ENCODE data around the gene AGK.

DNA sequence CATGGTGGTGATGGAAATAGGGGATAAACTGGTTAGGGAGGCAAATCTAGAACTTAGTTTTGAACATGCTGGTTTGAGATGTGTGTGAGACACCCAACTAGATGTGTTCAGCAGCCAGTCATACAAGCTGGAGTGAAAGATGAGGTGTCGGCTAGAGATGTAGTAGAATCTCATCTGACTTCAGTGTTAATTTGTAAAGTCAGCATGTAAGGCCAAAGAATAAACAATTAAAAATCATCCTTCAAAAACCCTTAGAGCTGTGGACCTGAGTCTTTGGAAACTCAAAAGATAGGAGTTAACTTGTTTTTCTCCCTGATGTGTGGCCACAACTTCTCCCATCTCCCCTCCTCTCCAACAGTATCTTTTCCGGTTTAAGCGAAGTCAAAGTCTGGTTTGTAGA, 22.8 kb upstream of the AGK start:
- TF ChIP-seq NR2C2 (CRISPR knock-in tag; IDR thresholded peaks at IDR 0.05) (no peak), ZNF121 (CRISPR knock-in tag; IDR thresholded peaks at IDR 0.05) (no peak), NFYB (CRISPR knock-in tag; conservative IDR thresholded peaks at IDR 0.05; ENCODE audit: low read depth) (no peak), SOX15 (CRISPR knock-in tag; IDR thresholded peaks at IDR 0.05) (no peak), TCF7 (CRISPR knock-in tag; IDR thresholded peaks at IDR 0.05; ENCODE audit: low read depth) (no peak), IRF2 (CRISPR knock-in tag; IDR thresholded peaks at IDR 0.05; ENCODE audit: borderline replicate concordance, low read depth) (no peak), TP53 (CRISPR knock-in tag; IDR thresholded peaks at IDR 0.05) (no peak), FOXK1 (CRISPR knock-in tag; IDR thresholded peaks at IDR 0.05) (no peak)
- TF ChIP-seq, protein P1, sequence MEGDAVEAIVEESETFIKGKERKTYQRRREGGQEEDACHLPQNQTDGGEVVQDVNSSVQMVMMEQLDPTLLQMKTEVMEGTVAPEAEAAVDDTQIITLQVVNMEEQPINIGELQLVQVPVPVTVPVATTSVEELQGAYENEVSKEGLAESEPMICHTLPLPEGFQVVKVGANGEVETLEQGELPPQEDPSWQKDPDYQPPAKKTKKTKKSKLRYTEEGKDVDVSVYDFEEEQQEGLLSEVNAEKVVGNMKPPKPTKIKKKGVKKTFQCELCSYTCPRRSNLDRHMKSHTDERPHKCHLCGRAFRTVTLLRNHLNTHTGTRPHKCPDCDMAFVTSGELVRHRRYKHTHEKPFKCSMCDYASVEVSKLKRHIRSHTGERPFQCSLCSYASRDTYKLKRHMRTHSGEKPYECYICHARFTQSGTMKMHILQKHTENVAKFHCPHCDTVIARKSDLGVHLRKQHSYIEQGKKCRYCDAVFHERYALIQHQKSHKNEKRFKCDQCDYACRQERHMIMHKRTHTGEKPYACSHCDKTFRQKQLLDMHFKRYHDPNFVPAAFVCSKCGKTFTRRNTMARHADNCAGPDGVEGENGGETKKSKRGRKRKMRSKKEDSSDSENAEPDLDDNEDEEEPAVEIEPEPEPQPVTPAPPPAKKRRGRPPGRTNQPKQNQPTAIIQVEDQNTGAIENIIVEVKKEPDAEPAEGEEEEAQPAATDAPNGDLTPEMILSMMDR (IDR thresholded peaks at IDR 0.05), result no peak
- TF ChIP-seq, protein P2, sequence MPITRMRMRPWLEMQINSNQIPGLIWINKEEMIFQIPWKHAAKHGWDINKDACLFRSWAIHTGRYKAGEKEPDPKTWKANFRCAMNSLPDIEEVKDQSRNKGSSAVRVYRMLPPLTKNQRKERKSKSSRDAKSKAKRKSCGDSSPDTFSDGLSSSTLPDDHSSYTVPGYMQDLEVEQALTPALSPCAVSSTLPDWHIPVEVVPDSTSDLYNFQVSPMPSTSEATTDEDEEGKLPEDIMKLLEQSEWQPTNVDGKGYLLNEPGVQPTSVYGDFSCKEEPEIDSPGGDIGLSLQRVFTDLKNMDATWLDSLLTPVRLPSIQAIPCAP (CRISPR knock-in tag; IDR thresholded peaks at IDR 0.05), result no peak
- TF ChIP-seq, protein P3, sequence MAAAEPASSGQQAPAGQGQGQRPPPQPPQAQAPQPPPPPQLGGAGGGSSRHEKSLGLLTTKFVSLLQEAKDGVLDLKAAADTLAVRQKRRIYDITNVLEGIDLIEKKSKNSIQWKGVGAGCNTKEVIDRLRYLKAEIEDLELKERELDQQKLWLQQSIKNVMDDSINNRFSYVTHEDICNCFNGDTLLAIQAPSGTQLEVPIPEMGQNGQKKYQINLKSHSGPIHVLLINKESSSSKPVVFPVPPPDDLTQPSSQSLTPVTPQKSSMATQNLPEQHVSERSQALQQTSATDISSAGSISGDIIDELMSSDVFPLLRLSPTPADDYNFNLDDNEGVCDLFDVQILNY (CRISPR knock-in tag; IDR thresholded peaks at IDR 0.05), result no peak
- TF ChIP-seq, protein P4, sequence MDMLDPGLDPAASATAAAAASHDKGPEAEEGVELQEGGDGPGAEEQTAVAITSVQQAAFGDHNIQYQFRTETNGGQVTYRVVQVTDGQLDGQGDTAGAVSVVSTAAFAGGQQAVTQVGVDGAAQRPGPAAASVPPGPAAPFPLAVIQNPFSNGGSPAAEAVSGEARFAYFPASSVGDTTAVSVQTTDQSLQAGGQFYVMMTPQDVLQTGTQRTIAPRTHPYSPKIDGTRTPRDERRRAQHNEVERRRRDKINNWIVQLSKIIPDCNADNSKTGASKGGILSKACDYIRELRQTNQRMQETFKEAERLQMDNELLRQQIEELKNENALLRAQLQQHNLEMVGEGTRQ (CRISPR knock-in tag; IDR thresholded peaks at IDR 0.05), result no peak
- TF ChIP-seq, protein P5, sequence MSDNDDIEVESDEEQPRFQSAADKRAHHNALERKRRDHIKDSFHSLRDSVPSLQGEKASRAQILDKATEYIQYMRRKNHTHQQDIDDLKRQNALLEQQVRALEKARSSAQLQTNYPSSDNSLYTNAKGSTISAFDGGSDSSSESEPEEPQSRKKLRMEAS (CRISPR knock-in tag; IDR thresholded peaks at IDR 0.05), result no peak
